HG03103 (cell line): ENCODE results near the gene ZBTB43.

Experiments
- ATAC-seq: cut with Tn5 transposase; IDR thresholded peaks from one replicate; pipeline ENCODE4 v1.9.1; 2021; ENCODE audit warnings: low read depth; ENCODE audit not compliant: unreplicated experiment

The ZBTB43 gene

GRCh38 chr9:126854734-126855133, 49.9 kb downstream of the ZBTB43 start:
- no peak for ATAC-seq

DNA sequence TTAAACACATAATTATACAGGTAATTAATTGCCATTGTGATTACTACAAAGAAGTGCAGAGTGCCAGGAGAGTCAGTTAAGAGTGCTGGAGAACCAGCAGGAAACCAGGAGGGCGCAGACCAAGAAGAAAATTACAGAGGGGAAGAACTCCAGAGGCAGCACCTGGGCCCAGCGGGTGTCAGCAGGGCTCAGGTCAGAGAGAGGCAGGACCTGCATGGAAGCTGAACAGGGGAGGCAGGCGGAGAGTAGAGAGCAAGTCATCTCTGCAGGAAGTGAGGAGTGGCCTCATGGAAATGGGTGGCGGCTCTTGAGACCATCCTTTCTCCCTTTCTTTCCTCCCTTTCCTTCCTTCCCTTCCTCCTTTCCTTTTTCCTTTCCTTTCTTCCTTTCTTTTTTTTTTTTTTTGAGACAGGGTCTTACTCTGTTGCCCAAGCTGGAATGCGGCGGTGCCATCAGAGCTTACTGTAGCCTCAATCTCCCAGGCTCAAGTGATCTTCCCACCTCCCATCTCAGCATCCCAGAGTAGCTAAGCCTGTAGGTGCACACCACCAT, 51.6 kb downstream of the ZBTB43 start:
- no peak for ATAC-seq

GRCh38 chr9:126857261-126857960, 52.6 kb downstream of the ZBTB43 start:
- no peak for ATAC-seq

- ATAC-seq: no peak
Measured at GRCh38 chr9:126859111-126859510, 54.3 kb downstream of the ZBTB43 start.

GRCh38 chr9:126860077-126860756, 55.4 kb downstream of the ZBTB43 start, which contains the start of gene ZBTB34:
Gene ZBTB34 (plus strand): TSS chr9:126860639. CDS start chr9:126879400, 18,761 bp downstream.
- ATAC-seq: peak; percentile 54

GRCh38 chr9:126860757-126861466, 56.1 kb downstream of the ZBTB43 start:
- ATAC-seq: peak; percentile 24

DNA sequence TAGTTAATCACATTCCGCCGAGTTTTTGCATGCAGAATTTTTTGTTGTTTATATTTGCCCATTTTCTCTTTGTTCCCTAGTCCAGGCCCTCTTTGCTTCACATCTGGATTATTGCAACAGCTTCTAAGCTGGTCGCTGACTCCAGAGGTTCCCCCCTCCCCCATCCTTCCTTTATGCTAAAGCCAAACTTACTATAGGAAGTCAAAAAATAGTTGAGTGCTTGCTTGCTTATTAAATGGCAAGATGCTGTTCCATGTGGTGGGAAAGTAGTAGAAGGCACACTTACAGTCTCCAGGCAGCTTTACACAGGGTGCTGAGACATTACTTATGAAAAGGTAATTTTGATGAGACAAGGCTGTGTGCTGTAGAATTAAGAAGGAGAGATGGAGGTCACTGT, 56.9 kb downstream of the ZBTB43 start:
- no peak for ATAC-seq

DNA sequence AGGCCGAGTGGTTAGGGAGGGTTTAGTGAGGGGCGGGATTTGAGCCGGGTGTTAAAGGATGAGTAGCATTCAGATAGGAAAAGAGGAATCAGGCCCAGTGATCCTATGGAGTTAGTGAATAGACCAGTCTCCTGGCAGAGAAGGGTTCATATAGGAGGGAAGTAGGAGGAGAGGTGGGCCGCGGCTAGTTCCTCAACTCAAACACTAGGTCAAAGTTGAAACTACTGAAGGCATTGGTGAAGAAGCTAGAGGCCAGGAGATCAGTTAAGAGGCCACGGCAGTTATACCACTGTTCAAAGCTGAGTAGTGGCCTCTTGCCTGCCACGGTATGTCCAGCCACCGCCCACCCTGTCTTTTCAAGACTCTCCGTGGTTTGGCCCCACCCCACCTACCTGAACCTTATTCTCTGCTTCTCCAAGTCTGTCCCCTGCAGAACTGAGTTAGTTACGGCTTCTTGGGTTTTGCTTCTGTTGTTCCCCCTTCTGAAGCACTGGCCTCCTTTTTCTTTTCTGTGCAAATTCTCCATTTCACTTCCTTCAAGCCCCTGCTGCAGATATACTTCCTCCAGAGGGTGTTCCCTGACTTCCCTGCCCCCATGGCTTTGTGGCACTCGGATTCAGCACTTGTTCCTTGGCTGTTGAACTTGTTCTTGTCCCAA, 57.4 kb downstream of the ZBTB43 start:
- ATAC-seq: no peak

DNA sequence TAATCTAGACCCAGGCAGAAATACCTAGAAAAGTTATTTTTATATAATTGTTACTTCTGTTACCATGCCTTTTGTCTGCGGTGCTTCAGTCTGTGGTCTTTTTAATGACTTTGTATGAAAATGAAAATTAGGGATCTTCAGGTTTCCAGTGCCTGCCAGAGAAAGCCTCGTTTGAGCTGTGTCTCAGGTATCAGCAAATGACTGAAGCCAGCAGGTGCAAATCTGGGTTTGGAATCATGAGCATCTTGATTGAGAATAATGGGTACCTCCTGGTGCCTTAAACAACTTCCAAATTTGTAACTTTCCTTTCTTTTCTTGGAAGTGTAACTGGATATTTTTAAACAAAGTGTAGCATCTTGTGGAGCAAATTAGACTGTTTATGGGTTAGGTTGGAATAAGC, 59.9 kb downstream of the ZBTB43 start:
- ATAC-seq: no peak

GRCh38 chr9:126869368-126869767, 64.5 kb downstream of the ZBTB43 start:
- ATAC-seq: no peak

DNA sequence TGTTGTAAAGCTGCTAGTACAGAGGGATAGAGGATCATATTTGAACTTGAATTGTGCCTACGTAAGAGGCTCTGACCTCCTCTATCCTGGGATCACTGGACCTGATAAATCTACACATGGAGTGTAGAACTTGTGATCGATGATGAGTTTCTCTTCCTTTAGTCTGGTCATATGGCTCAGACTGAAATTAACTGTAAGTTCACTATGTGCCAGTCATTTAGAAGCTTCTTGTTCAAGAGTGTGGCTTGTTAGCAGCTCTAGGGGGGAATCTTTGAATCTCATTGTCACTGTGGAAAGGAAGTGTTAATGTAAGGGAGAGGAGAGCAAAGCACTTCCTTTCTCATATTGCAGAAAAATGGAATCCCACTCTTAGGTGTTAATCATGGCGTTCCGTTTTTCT, 67.7 kb downstream of the ZBTB43 start:
- no peak for ATAC-seq

- no peak for ATAC-seq
Measured at GRCh38 chr9:126874546-126875314, 69.9 kb downstream of the ZBTB43 start.

DNA sequence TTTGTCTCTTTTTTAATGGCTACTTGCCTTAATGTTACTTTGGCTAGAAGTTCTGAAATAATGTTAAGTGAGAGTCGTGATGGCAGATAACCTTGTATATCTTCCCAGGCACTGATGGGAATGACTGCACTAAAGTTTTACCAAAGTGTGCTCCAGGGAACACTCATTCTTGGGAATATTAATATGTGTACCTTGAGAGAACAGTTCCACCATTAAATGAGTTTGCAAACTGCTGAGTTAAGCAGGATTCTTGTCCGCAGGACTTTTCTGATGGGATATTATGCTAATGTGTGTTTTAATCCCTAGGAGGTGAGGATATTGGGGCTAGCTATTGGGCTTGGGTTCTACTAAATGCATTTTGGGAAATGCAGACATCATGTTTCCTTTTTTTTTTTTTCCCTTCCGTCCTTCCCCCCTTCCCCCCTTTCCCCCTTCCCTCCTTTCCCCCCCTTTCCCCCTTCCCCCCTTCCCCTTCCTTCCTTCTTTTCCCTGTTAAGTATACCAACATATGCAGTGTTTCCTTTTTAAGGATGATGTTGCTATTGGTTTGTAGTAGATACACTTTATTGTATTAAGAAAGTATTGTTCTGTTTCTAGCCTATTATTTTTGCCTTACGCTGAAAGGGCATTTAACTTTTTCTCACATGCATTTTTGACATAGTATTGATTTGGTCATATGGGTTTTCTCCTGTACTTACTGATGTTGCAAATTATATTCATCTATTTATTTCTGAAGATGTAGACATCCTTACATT, 71.1 kb downstream of the ZBTB43 start:
- no peak for ATAC-seq

- ATAC-seq: no peak
Measured at GRCh38 chr9:126876531-126876930, 71.7 kb downstream of the ZBTB43 start.

DNA sequence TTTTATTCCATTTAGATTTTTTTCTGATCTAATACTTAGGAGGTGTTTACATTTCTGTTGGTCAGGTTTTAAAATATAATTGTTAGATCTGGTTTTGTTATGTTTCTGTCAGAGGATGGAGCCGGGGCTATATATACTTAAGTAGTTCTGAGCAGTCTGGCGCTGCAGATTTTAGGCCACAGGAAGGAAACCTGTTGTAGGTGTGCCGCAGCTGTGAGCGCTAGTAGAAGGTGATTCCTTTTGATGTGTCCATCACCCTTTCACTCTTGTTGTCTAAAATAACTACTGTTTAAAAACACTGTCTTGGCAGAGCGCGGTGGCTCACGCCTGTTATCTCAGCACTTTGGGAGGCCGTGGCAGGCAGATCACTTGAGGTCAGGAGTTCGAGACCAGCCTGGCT, 72.6 kb downstream of the ZBTB43 start:
- no peak for ATAC-seq

DNA sequence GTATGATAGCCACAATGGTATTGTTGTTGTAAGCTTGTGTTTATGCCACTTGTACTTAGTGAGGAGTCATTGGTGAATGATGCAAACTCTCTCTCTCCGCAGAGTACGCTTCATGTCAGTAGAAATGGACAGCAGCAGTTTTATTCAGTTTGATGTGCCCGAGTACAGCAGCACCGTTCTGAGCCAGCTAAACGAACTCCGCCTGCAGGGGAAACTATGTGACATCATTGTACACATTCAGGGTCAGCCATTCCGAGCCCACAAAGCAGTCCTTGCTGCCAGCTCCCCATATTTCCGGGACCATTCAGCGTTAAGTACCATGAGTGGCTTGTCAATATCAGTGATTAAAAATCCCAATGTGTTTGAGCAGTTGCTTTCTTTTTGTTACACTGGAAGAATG, 74.4 kb downstream of the ZBTB43 start:
- no peak for ATAC-seq

- no peak for ATAC-seq
Measured at GRCh38 chr9:126880226-126880946, 75.5 kb downstream of the ZBTB43 start.

DNA sequence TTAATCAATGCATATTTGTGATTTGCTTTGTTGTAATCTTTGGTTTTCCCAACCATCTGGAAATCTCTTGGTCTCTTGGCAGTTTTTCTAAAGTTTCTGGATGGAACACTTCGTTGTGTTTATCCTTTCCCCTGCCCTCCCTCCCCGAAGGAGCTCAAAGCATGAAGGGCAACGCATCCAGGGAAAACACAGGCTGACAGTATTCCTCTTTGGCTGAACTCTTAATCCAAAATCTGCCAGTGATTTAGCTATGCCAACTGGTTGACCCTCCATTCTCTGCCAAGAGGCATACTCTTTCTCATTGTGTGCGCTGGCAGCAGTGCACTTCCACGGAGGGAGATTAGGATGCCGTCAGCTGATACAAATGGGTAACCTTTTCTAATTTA, 76.1 kb downstream of the ZBTB43 start:
- ATAC-seq: no peak

DNA sequence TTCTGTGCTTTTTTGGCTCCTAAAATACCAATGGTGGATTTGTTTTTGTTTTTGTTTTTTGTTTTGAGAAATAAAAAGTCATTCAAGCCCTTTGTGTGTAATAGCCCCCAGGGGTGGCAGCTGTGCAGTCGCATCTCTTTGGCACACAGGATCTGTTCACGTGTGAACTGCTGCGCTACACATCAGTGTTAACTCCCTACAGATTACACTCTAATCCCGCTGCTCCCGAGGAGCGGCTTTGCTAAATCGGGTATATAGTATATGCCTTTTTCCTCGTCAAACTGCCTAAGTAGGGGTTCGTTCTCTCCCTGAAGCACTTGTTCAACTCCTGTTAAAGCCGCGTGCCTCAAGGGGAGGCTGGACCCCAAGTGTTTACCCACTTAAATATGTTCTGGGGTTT, 77.9 kb downstream of the ZBTB43 start:
- no peak for ATAC-seq
